ENCODE data around the gene PPP6R1. TPM values are rescaled to one million over a fixed set of nuclear protein-coding genes. Genes with fewer than 3 reads are reported as not detected.

PPP6R1 gene
- total and polyA plus RNA-seq, 12 donors, result 28.9 to 116 (median 74.9) TPM

DNA sequence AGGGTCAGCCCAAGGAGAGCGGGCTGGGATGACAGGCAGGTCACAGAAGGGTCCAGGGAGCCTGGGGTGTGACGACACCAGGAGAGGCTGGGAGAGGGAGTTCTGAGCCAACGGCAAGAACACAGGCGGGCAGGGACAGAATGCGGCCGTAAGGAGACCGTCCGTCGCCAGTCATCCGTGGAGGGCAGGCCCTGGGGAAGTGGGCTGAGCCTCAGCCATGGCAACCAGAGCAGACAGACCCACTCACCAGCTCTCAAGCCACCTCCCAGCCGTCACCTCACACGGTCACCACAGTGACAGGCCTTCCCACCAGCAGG is 26.6 kb downstream of the PPP6R1 start:
- no peak for TF ChIP-seq POLR2A (IDR thresholded peaks at IDR 0.05)
- TF ChIP-seq CTCF (IDR thresholded peaks at IDR 0.05), result no peak
- DNase-seq, result no peak
- peaks cover 0 to 86% of the 10 kb centered on the region in 2 donors for H3K36me3 ChIP-seq (replicated peaks in 1 of 2)
- peaks cover 8 to 11% of the 10 kb centered on the region in 2 donors for H3K4me1 ChIP-seq (replicated peaks in 1 of 2)
- H3K9me3 ChIP-seq (replicated peaks in 1 of 3), result no peaks in the 10 kb centered on the region
- no peaks in the 10 kb centered on the region for H3K27me3 ChIP-seq
- intact Hi-C loops (cut with DNase I), result no loop called here
- no peak overlapping the region for H3K4me3 ChIP-seq
- 66 to 87% (median 85%) methylated on average over 11 to 12 of the region's 12 CpGs for WGBS, 4 donors
- H3K27ac ChIP-seq, result no peak overlapping the region

- TF ChIP-seq CTCF (IDR thresholded peaks at IDR 0.05) (no peak), POLR2A (IDR thresholded peaks at IDR 0.05) (no peak)
Measured at GRCh38 chr19:55231391-55232285, 27.2 kb downstream of the PPP6R1 start.

DNA sequence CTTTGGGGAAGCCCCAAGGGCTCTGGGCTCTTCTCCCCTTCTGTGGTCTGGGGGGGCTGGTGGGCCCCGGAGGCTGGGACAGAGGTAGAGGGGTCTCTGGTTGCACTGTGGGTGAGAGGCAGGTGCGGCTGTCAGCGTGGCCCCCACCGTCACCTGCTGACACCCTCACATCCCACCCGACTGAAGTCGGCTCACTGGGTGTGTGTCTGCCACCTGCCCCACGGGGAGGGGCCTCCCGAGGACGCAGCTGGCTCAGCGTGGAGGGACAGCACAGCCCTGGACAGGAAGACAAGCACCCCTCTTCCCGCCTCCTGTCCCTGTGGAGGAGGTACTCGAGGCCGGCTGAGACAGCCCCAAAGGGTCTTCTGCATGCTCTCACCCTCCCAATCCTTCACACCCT is 28.0 kb downstream of the PPP6R1 start:
- no peak for DNase-seq
- 68 to 75% (median 74%) methylated on average over 7 to 13 of the region's 13 CpGs for WGBS, 4 donors
- Histone ChIP-seq H3K27ac (no peak overlapping the region), H3K36me3 (replicated peaks in 1 of 2) (peaks cover 0 to 84% of the 10 kb centered on the region in 2 donors), H3K9me3 (replicated peaks in 1 of 3) (no peaks in the 10 kb centered on the region), H3K27me3 (no peaks in the 10 kb centered on the region), H3K4me3 (no peak overlapping the region), H3K4me1 (replicated peaks in 1 of 2) (peaks cover 8 to 11% of the 10 kb centered on the region in 2 donors)
- intact Hi-C loops (cut with DNase I), result no loop called here
- no peak for TF ChIP-seq POLR2A (IDR thresholded peaks at IDR 0.05)
- no peak for TF ChIP-seq CTCF (IDR thresholded peaks at IDR 0.05)

More at GRCh38 chr19:55231391-55232285, 27.2 kb downstream of the PPP6R1 start:
- peaks cover 8 to 11% of the 10 kb centered on the region in 2 donors for H3K4me1 ChIP-seq (replicated peaks in 1 of 2)
- intact Hi-C loops (cut with DNase I), result no loop called here
- H3K27me3 ChIP-seq, result no peaks in the 10 kb centered on the region
- no peaks in the 10 kb centered on the region for H3K9me3 ChIP-seq (replicated peaks in 1 of 3)
- 87 to 90% (median 88%) methylated on average over 19 to 30 of the region's 30 CpGs for WGBS, 4 donors
- peaks cover 0 to 86% of the 10 kb centered on the region in 2 donors for H3K36me3 ChIP-seq (replicated peaks in 1 of 2)
- no peak overlapping the region for H3K4me3 ChIP-seq
- DNase-seq, result no peak
- no peak overlapping the region for H3K27ac ChIP-seq

DNA sequence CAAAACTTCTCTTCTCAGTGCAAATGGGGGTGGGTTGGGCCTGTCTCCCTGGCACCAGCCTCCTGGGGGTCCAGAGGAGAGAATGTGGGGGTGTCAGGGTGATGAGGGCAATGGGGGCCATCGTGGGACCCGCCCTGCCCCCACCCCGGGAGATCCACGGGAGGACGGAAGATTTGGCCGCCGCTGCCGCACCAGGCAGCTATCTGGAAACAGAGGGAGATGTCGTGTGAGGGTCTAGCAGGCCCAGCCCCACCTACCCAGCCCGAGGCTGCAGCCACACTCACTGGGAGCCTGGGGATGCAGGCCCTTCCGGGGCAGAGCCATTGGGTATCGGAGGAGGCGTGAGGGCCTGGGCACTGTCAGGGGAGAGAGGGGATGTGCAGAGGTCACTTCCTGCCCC is 28.5 kb downstream of the PPP6R1 start:
- DNase-seq, result no peak
- Histone ChIP-seq H3K27ac (peak overlapping the region in 1 of 5 donors; percentile 32), H3K9me3 (replicated peaks in 1 of 3) (no peaks in the 10 kb centered on the region), H3K36me3 (replicated peaks in 1 of 2) (peaks cover 0 to 82% of the 10 kb centered on the region in 2 donors), H3K27me3 (no peaks in the 10 kb centered on the region), H3K4me3 (no peak overlapping the region), H3K4me1 (replicated peaks in 1 of 2) (peaks cover 8 to 11% of the 10 kb centered on the region in 2 donors)
- WGBS, 4 donors, result 73 to 93% (median 76%) methylated on average over 8 to 13 of the region's 13 CpGs
- no peak for TF ChIP-seq CTCF (IDR thresholded peaks at IDR 0.05)
- TF ChIP-seq POLR2A (IDR thresholded peaks at IDR 0.05), result no peak
- intact Hi-C loops (cut with DNase I), result no loop called here
